BE2C (cell line): ENCODE results near the gene FHAD1.
A peak's percentile ranks its signal among the peaks of the same experiment; 100 is the strongest.

Experiments used
- DNase-seq: peaks from one replicate; pipeline ENCODE4 v3.0.0-alpha.2; 2020
- H3K27me3 ChIP-seq: fragments of 250-450 bp; sonication (Bioruptor Pico); 2 replicates; pipeline ENCODE4 v1.5.1; 2020; ENCODE audit warnings: mild to moderate bottlenecking
- H3K36me3 ChIP-seq: fragments of 250-450 bp; sonication (Bioruptor Pico); 2 replicates; pipeline ENCODE4 v1.5.1; 2020; ENCODE audit warnings: mild to moderate bottlenecking
- H3K4me1 ChIP-seq: fragments of 250-450 bp; sonication (Bioruptor Pico); 2 replicates; pipeline ENCODE4 v1.5.1; 2020
- H3K4me3 ChIP-seq: 2 replicates; pipeline ENCODE4 v1.5.1; 2011; ENCODE audit warnings: low read depth, low read length
- H3K9me3 ChIP-seq: fragments of 250-450 bp; sonication (Bioruptor Pico); 2 replicates; pipeline ENCODE4 v1.5.1; 2020
- CTCF ChIP-seq: IDR thresholded peaks from 2 replicates; pipeline ENCODE4 v1.5.1; 2012; ENCODE audit warnings: mild to moderate bottlenecking, low read depth, low read length

The FHAD1 gene

GRCh38 chr1:15423355-15424077, 176.5 kb downstream of the FHAD1 start:
- no peak for DNase-seq
- no peaks in the 10 kb centered on the region for H3K27me3 ChIP-seq
- TF ChIP-seq CTCF = no peak
- no peaks in the 10 kb centered on the region for H3K4me1 ChIP-seq
- no peaks in the 10 kb centered on the region for H3K9me3 ChIP-seq
- no peaks in the 10 kb centered on the region for H3K36me3 ChIP-seq
- H3K4me3 ChIP-seq = no peak overlapping the region

DNA sequence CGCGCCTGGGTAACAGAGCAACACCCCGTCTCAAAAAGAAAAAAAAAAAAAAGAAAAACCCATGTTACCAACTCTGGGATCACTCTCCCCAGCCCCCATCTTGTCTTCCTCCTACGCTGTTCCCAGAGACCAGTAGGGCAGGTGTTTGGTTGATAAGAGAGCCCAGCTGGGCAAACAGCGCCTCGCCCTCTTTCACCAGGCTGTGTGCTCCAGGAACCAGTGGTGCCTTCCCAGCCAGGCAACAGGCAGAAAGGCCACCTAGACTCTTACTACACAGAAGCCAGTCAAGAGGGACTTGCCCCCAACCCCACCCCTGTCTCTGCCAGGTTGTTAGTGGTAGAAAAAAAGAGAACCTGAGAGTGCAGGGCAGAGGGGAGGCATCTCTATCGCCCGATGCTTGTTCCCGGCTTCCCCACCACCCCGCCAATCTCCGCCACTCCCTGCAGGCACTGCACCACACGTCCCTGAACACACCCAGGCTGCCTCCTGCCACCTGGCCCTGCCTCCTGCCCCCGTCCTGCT, 177.2 kb downstream of the FHAD1 start:
- Histone ChIP-seq H3K4me3 (no peak overlapping the region), H3K27me3 (no peaks in the 10 kb centered on the region), H3K36me3 (no peaks in the 10 kb centered on the region), H3K4me1 (no peaks in the 10 kb centered on the region), H3K9me3 (no peaks in the 10 kb centered on the region)
- DNase-seq = peak; percentile 38
- TF ChIP-seq CTCF = no peak

GRCh38 chr1:15424981-15425380, 178.0 kb downstream of the FHAD1 start:
- TF ChIP-seq CTCF = no peak
- H3K36me3 ChIP-seq = no peaks in the 10 kb centered on the region
- H3K4me1 ChIP-seq = no peaks in the 10 kb centered on the region
- no peak for DNase-seq
- H3K4me3 ChIP-seq = no peak overlapping the region
- H3K9me3 ChIP-seq = no peaks in the 10 kb centered on the region
- no peaks in the 10 kb centered on the region for H3K27me3 ChIP-seq

GRCh38 chr1:15425521-15425920, 178.5 kb downstream of the FHAD1 start:
- Histone ChIP-seq H3K9me3 (no peaks in the 10 kb centered on the region), H3K27me3 (no peaks in the 10 kb centered on the region), H3K4me3 (no peak overlapping the region), H3K36me3 (no peaks in the 10 kb centered on the region), H3K4me1 (no peaks in the 10 kb centered on the region)
- TF ChIP-seq CTCF = no peak
- DNase-seq = no peak

GRCh38 chr1:15425958-15426357, 178.9 kb downstream of the FHAD1 start:
- H3K27me3 ChIP-seq = no peaks in the 10 kb centered on the region
- H3K4me3 ChIP-seq = no peak overlapping the region
- H3K4me1 ChIP-seq = no peaks in the 10 kb centered on the region
- TF ChIP-seq CTCF = no peak
- H3K9me3 ChIP-seq = no peaks in the 10 kb centered on the region
- H3K36me3 ChIP-seq = no peaks in the 10 kb centered on the region
- DNase-seq = no peak

- Histone ChIP-seq H3K27me3 (no peaks in the 10 kb centered on the region), H3K4me3 (no peak overlapping the region), H3K4me1 (no peaks in the 10 kb centered on the region), H3K36me3 (no peaks in the 10 kb centered on the region), H3K9me3 (no peaks in the 10 kb centered on the region)
- DNase-seq = no peak
- TF ChIP-seq CTCF = no peak
These were observed 179.7 kb downstream of the FHAD1 start for GRCh38 chr1:15426492-15427279.
